ENCODE results near the gene ANKRD7. TPM values are rescaled to one million over a fixed set of nuclear protein-coding genes. Genes with fewer than 3 reads are reported as not detected.
A peak's percentile ranks its signal among the peaks of the same experiment; 100 is the strongest.

ANKRD7 gene
- total RNA-seq, 2 donors from 2014 or later, result 0.36 to 73.0 TPM

DNA sequence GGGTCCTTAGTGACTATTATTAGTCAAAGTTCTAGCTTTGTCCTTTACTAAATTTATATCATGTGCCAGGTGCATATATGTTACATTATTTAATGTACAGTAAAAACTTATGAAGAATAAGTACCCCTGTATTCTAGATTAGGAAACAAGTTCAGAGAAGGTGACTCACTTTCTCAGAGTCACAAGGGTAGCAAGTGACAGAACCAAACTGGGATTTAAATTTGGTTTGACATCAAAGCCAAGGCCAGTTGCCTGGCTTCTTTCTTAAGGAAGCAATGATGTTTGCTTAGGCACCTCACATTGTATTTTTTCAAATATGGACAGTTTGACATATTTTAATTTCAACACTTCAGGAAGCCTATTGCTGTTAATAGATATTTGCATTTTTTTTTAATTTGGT, 38.0 kb upstream of the ANKRD7 start:
- DNase-seq (ENCODE audit: low spot score), result no peak

DNA sequence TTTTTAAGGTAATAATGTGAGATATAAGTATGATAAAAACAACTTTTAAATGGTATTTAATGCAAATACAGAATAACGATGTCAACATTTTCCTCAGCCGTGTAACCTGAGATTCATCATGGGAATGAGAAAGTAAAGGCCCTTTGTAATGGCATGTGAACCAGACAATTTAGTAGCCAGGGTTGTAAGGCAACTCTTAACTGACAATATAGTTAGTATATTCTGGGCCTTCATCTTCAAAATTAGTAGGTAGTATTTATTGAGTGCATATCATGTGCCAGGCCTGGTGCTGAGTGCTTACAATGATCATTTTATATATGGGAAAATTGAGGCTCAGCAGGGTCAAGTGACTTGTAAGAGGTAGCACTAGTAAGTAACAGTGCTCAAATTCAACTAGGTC, 29.9 kb upstream of the ANKRD7 start:
- no peak for DNase-seq (ENCODE audit: low spot score)
- Histone ChIP-seq H3K4me1 (replicated peaks) (peaks cover 5% of the 10 kb centered on the region), H3K36me3 (no peaks in the 10 kb centered on the region), H3K4me3 (no peak overlapping the region), H3K27me3 (replicated peaks; ENCODE audit: insufficient read depth) (no peaks in the 10 kb centered on the region), H3K9me3 (no peaks in the 10 kb centered on the region), H3K27ac (no peak overlapping the region)
- 34% methylated on average over 2 of the region's 2 CpGs for WGBS
- intact Hi-C loops (cut with DNase I), result loop anchor here (10.0 kb wide), 1 partner anchor 320 kb away; the partner anchor contains the start of gene CTTNBP2
- no peak for TF ChIP-seq POLR2AphosphoS5 (IDR thresholded peaks at IDR 0.05)
- no peak for TF ChIP-seq POLR2A (IDR thresholded peaks at IDR 0.05)
- TF ChIP-seq CTCF (IDR thresholded peaks at IDR 0.05), result no peak

More for the DNA sequence above, 38.0 kb upstream of the ANKRD7 start:
- Histone ChIP-seq H3K4me3 (no peak overlapping the region), H3K9me3 (no peaks in the 10 kb centered on the region), H3K27me3 (replicated peaks; ENCODE audit: insufficient read depth) (no peaks in the 10 kb centered on the region), H3K27ac (no peak overlapping the region), H3K4me1 (replicated peaks) (no peaks in the 10 kb centered on the region), H3K36me3 (no peaks in the 10 kb centered on the region)
- intact Hi-C loops (cut with DNase I), result loop anchor here (10.0 kb wide), 1 partner anchor 442 kb away; no protein-coding TSS in a partner anchor
- no peak for TF ChIP-seq POLR2AphosphoS5 (IDR thresholded peaks at IDR 0.05)

- 56% methylated on average over 6 of the region's 6 CpGs for WGBS
- Histone ChIP-seq H3K27me3 (replicated peaks; ENCODE audit: insufficient read depth) (no peaks in the 10 kb centered on the region), H3K4me1 (replicated peaks) (peaks cover 5% of the 10 kb centered on the region), H3K4me3 (no peak overlapping the region), H3K27ac (no peak overlapping the region), H3K9me3 (no peaks in the 10 kb centered on the region), H3K36me3 (no peaks in the 10 kb centered on the region)
- intact Hi-C loops (cut with DNase I), result loop anchor here (10.0 kb wide), 1 partner anchor 321 kb away; the partner anchor contains the start of gene CTTNBP2
- TF ChIP-seq POLR2AphosphoS5 (IDR thresholded peaks at IDR 0.05) (no peak), CTCF (IDR thresholded peaks at IDR 0.05) (peak in 3 of 4 experiments; percentile 56 to 59 (median 58)), POLR2A (IDR thresholded peaks at IDR 0.05) (no peak)
- peak; percentile 60 for DNase-seq (ENCODE audit: low spot score)
Observed at GRCh38 chr7:118195837-118196474, 28.5 kb upstream of the ANKRD7 start.

DNA sequence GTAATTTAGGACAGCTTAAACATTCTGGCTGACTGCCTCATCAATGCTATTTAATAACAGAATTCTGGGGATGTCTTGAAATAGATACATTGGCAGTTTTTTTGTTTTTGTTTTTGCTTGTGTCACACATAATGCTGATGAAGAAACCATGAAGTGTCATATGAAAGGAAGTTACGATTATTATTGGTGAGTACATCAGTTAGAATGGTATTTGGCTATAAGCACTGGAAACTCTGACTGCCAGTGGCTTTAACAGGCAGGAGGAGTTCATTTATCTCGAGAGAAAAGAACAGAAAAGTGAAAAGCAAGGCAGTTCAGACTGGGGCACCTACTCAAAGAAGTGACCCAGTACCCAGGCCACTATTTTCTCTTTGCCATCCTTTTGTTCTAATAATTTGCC, 22.4 kb upstream of the ANKRD7 start:
- Histone ChIP-seq H3K27ac (no peak overlapping the region), H3K36me3 (no peaks in the 10 kb centered on the region), H3K9me3 (no peaks in the 10 kb centered on the region), H3K4me1 (replicated peaks) (no peaks in the 10 kb centered on the region), H3K4me3 (no peak overlapping the region), H3K27me3 (replicated peaks; ENCODE audit: insufficient read depth) (no peaks in the 10 kb centered on the region)
- 51% methylated on average over 2 of the region's 2 CpGs for WGBS
- intact Hi-C loops (cut with DNase I), result no loop called here
- no peak for DNase-seq (ENCODE audit: low spot score)
- TF ChIP-seq CTCF (IDR thresholded peaks at IDR 0.05) (no peak), POLR2AphosphoS5 (IDR thresholded peaks at IDR 0.05) (no peak), POLR2A (IDR thresholded peaks at IDR 0.05) (no peak)

DNA sequence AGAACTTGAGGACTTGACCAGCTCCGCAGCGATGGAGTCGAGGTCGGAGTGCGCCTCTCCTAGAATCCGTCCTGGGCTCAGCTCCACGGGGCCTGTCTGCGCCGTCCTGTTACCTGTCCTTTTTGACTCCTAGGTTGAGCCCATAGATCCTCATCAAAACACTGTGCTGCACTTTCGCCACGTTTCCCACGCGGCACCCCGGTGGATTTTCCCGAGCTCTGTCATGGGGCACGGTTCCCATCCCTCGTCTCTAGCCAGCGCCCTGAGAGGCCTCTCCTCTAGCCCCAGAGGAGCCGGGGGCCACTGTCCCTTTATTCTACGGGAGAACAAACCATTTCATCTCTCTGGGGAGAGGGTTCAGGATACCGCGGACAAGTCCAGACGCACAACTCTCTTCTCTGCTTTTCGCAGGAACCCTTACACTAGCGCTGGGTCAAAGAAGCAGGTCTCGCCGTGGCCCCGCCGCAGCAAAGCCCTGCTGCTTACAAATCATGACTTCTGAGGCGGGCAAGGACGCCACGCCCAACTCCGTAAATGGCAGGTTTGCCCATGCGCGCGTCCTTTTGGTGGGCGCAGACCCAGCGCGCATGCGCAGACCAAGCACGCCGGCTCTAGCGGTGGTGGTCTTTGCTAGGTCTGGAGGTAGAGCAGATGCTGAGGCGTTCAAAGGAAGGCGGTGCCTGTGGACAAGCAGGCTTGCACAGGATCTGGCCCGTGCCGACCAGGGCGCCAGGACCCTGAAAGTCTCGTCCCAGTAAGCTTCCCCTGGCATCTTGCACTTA, 10.3 kb upstream of the ANKRD7 start:
- WGBS, result 9% methylated on average over 45 of the region's 49 CpGs
- Histone ChIP-seq H3K4me3 (peak overlapping the region; percentile 35 to 43), H3K36me3 (no peaks in the 10 kb centered on the region), H3K27ac (peak overlapping the region in 1 of 2 donors; percentile 48), H3K9me3 (no peaks in the 10 kb centered on the region), H3K27me3 (replicated peaks; ENCODE audit: insufficient read depth) (no peaks in the 10 kb centered on the region), H3K4me1 (replicated peaks) (no peaks in the 10 kb centered on the region)
- intact Hi-C loops (cut with DNase I), result no loop called here
- TF ChIP-seq POLR2AphosphoS5 (IDR thresholded peaks at IDR 0.05), result peak; percentile 78
- TF ChIP-seq CTCF (IDR thresholded peaks at IDR 0.05), result no peak
- TF ChIP-seq POLR2A (IDR thresholded peaks at IDR 0.05), result peak; percentile 45
- peak; percentile 65 for DNase-seq (ENCODE audit: low spot score)

Data from prostate gland (tissue), 2 donors.